Activated CD8-positive, alpha-beta memory T cell treated with anti-CD3 and anti-CD28 coated beads for 48 hours (primary cell): ENCODE measurements around the gene ZNF281.
"Not testable (repeated sequence)": the region's sequence is repeated elsewhere in the genome, so short reads cannot be mapped to it uniquely, and the experiment has no call there.

Experiments
- DNase-seq, 3 experiments: peaks; one replicate each; pipeline ENCODE4 v3.0.0-alpha.2; 2020; ENCODE audit warnings: low read depth in 2 of 3, low spot score in 2 of 3

ZNF281 gene

DNA sequence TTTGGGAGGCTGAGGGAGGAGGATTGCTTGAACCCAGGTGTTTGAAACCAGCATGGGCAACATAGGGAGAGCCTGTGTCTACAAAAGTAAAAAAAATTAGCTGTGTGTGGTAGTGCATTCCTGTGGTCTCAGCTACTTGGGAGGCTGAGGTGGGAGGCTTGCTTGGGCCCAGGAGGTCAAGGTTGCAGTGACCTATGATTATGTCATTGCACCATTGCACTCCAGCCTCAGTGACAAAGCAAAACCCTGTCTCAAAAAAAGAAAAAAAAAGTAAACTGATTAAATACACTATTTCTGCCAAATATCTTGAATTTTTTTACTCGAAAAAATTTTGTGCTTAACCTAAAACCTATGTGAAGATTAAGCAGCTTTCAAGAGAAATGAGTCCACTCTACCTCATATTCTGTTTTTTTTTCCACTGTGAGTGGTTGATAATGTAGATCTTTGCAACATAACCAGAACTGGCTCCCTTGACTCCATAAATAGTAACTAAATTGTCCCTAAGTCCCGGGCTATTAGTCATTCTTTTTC lies 19.4 kb upstream of the ZNF281 start:
- DNase-seq = no peak

DNA sequence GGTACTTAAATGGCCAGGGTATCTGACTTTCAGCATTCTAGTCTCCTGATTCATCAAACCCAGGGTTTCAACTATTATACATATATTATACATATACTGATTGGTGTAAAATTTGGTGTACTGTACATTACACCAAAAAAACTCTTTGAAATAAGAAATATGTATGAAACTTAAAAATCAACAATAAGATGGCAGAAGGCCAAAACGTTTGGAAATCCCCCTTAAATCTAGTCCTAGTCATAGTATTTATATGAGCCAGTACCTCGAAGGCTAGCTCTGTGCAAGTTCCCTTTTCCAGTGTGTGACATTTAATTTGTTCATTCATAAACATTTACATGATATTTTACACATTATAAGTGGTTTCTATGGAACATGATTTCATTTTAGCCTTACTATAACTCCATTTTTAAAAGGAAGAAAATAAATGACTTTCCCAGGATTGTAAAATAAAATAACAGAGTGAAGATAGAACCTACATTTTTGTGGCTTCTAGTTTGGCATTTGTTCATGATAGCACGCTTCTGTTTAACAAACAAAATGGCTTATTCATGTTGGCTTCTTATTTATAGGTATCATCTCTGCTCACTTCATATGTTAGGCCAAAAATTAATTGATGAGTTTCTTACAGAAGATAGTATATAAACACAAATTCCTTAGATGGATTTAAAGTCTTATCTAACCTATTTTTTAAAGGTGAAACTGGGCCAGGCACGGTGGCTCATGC lies 18.8 kb upstream of the ZNF281 start:
- DNase-seq = no peak

DNA sequence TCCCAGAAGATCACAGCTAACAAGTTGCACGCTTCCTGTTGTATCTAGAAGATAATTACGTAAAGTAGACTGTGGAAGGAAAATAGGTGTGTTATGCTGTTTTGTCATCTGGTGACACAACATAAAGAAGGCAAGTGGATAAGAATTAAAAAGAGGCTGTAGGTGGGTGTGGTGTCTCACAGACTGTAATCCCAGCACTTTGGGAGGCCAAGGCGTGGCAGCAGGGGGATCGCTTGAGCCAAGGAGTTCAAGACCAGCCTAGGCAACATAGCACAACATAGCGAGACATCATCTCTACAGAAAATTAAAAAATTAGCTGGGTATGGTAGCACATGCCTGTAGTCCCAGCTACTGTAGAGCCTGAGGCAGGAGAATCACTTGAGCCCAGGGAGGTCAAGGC lies 17.9 kb upstream of the ZNF281 start:
- DNase-seq = no peak

- no peak for DNase-seq
Measured at GRCh38 chr1:200426196-200426595, 16.4 kb upstream of the ZNF281 start.

- no peak for DNase-seq
Measured at GRCh38 chr1:200423235-200423634, 13.4 kb upstream of the ZNF281 start.

DNA sequence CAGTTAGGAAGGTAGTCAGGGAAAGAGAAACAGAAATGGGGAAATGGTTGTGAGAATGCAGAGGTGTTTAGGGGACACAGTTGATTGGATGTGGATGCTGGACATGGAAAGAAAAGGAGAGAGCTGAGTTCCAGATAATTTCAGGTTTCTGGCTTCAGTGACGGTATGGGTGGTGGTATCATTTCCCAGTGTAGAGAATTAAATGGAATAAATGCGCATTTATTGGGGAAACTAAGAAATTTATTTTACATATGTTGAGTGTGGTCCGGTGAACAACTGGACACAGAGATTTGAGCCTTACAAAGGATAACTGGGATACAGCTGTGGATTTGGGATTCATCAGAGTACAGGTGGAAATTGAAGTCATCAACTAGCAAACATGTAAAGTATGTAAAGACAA lies 12.4 kb upstream of the ZNF281 start:
- no peak for DNase-seq

GRCh38 chr1:200415789-200416593 lies 6.2 kb upstream of the ZNF281 start:
- DNase-seq = no peak

DNA sequence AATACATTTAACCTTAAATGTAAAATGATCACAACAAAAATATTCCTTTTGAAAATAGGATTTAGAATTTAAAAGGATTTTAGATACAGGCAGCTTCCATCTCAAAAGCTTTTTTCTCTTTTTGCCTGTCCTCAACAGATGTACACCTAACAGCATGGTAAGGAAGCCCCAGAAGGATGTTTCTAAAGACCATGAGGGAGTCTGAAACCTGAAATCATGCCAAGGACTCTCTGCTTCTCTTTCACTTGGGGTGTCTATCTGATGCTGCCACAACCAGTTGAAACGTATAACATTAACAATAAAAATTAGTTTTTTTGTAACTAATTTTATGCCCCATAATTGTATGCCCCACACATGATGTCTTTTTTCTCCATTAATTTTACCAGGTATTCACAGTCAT lies 5.4 kb upstream of the ZNF281 start:
- no peak for DNase-seq

DNA sequence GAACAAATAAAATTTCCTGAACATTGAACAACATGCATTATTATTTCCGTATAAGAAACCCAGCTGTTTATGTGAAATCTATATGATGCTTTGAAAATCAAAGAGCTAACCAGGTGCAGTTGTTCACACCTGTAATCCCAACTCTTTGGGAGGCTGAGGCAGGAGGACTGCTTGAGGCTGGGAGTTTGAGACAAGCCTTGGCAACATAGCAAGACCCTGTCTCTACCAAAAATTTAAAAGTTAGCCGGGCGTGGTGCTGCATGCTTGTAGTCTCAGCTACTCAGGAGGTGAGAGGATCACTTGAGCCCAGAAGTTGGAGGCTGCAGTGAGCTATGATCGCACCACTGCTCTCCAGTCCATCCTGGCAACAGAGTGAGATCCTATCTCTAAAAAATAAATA lies 4.8 kb upstream of the ZNF281 start:
- DNase-seq = no peak

- DNase-seq = not testable (repeated sequence)
Measured at GRCh38 chr1:200413766-200414165, 3.9 kb upstream of the ZNF281 start.

DNA sequence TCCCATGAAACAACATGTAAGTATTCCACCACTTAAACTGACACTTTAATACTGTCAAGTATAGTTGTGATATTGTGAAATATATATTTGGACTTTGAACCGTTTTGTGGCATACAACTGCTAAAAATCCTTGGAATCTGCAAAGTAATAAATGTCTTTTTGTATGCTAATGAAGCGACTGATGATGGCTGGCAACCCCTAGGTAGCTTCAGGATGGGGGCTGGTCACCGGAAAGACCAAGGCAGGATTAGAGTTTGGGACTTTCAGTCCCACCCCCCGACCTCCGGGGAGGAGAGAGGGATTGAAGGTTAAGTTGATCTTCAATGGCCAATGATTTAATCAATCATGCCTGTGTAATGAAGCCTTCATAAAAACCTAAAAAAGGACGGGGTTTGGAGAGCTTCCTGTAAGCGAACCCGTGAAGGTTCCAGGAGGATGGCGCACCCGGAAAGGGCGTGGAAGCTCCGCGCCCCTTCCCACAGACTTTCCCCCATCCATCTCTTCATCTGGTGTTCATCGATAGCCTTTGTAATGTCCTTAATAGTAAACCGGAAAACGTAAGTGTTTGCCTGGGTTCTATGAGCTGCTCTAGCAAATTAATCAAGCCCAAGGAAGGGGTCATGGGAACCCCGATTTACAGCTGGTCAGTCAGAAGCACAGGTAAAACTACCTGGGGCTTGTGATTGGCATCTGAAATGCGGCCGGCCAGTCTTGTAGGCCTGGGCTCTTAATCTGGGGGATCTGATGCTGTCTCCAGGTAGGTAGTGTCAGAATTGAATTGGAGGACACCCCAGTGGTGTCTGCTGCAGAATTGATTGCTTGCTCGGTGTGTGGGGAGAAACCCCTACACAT lies 1.8 kb upstream of the ZNF281 start:
- no peak for DNase-seq

DNA sequence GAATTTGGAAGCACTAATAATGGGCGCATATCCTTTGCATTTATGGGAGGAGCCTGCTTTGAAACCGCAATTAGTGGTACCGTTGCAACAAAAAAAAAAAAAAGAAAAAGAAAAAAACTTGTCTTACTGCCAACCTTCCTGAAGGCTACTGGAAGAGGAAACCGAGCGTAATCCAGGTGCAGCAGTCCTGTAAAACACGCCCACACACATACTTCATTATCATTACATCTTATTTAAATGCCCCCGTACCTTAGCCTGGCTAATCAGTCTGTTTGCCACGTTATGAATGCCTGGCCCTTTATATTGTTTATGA lies 686 bp upstream of the ZNF281 start:
- DNase-seq = no peak

DNA sequence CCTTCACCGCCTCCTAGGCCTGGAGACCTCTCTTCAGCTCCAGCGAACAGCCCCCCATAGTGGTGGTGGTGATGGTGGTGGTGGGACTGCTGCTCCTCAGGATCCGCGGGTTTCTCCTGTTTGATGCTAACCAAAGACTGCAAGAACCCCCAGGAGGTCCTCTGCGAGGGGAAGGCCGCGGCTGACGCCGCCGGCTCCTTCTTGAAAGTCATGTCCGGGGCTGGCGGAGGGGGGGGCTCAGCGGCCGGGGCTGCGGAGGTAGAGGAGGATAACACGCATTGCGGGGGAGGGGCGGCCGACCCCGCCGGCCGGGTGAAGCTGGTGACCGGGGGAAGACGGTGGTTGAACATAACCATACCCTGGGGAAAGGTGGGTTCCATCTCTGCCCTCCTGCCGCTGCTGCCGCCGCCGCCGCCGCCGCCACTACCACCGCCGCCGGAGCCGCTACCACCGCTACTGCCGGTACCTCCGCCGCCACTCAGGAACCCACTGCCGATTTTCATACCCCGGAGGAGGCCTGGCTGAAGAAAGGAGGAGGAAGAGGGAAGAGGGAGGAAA lies 554 bp downstream of the ZNF281 start:
- peak; percentile 6 to 19 (median 9) for DNase-seq

GRCh38 chr1:200406161-200406797 lies 3.6 kb downstream of the ZNF281 start:
- no peak for DNase-seq

DNA sequence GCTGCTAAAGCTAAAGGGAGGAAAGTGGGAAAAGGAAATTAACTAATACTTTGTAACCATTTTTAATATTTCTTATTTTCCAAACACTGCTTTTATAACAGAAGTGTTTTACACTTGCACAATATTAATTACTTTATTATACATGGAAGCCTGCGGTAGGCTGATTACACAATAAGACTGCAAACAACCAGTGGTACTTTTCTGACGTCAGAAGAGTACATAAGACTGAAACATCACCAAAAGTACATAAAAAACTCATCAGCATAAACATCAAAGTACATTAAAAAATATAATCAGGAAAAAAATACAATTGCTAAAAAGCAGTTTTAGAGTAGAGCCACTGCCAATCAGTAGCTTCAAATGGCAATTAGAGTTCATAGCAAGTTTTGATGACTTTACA lies 4.6 kb downstream of the ZNF281 start:
- DNase-seq = no peak

- no peak for DNase-seq
Measured at GRCh38 chr1:200401708-200402107, 8.1 kb downstream of the ZNF281 start.

- no peak for DNase-seq
Measured at GRCh38 chr1:200401263-200401662, 8.6 kb downstream of the ZNF281 start.

- no peak for DNase-seq
Measured at GRCh38 chr1:200400556-200400955, 9.3 kb downstream of the ZNF281 start.

DNA sequence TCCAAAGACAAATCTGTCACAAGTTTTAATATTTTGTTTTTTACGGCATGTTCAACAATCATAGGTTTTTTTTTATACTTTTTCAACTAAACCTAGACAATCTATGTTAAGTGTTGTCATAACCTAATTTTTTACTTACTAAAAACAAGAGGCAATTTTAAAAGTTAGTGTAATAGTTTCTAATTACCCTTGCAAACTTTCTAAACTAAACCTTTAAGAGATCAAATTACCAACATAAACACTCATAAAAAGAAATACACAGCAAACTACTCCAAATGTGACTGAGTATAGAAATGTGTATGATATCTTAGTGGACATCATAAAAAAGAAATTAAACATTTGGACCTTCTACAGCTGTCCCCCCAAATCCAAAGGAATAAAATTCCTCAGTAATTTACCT lies 10.0 kb downstream of the ZNF281 start:
- DNase-seq = no peak

DNA sequence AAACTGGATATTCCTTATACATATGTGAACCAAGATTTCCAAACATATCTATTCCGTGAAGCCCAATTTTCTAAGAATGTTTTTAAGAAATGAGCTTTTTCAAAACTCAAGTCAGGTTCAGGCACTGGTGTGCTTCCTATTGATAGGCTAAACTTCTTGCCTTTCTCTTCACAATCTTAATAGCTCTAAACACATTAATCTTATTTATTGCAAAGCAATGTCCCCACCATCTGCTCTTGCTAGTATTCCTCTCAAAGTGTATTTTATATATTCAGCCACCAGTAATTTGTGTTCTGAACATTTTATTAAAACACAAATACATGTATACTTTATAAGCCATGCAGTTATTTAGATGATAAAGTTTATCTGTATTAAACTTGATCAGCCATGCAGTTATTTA lies 11.5 kb downstream of the ZNF281 start:
- DNase-seq = no peak

DNA sequence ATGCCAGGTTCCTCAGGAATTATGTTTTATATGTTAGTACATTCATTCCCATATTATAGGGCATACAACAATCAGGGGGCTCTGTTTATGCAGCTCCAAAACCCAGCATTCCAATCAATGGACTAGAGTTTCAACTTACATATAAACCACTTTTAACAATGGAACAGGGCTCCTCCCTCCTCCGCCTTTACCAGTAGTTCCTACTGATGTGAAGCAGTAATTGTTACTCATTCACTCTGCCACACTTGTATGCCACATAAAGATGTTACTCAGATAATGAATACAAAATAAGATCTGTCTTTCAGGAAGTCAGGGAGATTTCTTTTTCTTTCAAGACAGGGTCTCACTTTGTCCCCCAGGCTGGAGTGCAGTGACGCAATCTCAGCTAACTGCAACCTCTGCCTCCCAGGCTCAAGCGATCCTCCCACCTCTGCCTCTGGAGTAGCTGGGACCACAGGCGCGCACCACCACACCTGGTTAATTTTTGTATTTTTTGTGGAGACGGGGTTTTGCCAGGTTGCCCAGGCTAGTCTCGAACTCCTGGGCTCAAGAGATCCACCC lies 17.1 kb downstream of the ZNF281 start:
- no peak for DNase-seq
